GM18870 (cell line): Measurements from ENCODE around the gene RNLS.

Source experiments
- ATAC-seq: cut with Tn5 transposase; IDR thresholded peaks from one replicate; pipeline ENCODE4 v1.9.1; 2021; ENCODE audit warnings: moderate library complexity; ENCODE audit not compliant: unreplicated experiment

Gene RNLS

GRCh38 chr10:88239212-88239611 is 343.9 kb downstream of the RNLS start:
- ATAC-seq = no peak

- ATAC-seq = no peak
Measured at GRCh38 chr10:88238615-88238914, 344.6 kb downstream of the RNLS start.

DNA sequence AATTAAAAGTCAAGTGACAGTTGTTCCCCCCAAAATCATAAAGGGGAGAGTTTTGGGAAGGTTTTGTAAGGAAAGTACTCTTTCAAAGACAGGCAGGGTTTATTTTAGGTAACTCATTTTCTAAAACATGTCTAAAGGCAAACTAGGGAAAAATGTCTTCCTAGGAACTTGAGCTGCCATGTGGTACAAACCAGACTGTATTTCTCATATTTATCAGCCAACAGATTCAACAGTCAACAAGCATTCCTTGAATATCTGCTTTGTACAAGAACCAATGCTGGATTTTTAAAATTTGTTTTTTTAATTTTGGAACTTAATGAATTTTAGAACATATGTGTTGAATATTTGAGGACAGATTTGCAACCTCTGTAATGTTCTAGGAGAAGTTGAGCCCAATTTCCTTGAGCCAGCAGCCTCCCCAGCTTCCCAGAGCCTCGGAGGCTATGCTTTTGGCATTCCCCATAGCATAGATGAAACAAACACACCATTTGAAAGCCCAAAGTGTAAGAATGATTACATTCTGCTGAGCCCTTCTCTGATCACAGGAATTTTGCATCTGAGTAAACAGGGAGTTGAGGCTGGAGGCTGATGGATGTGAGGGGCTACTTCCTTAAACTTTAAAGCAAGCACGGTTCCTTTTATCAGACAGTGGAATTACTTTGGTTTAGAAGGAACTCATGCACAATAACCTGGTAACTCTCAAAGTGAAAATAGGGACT is 345.1 kb downstream of the RNLS start:
- ATAC-seq = no peak

DNA sequence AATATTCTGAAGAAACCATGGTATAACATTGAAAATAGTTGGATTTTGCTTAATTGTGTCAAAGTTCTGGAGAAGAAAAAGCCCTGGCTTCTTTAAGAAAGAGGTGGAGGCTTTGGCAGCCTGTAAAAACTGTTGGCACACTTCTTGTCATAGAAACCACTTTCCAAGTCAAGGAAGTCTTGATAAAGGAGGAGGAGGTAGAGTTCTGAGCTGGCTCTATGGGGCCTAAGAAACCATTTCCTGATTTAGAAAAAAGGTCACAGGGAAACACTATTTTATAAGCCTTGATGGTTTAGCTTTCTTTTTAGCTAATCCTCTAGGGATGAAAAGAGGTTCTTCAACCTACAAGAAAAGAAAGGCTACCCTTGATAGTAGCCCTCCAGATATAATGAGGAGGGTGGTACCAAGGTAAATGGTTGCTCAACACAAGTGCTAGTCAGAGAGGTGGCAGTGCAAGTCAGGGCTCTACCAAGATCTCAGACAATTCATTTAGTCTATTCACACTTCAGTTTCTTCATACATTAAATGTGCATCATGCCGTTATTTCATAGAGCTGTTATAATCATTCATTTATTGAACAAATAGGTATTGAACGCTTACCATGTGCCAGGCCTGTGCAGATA is 346.9 kb downstream of the RNLS start:
- no peak for ATAC-seq

GRCh38 chr10:88234297-88234696 is 348.8 kb downstream of the RNLS start:
- ATAC-seq = no peak

- no peak for ATAC-seq
Measured at GRCh38 chr10:88233870-88234269, 349.2 kb downstream of the RNLS start.

DNA sequence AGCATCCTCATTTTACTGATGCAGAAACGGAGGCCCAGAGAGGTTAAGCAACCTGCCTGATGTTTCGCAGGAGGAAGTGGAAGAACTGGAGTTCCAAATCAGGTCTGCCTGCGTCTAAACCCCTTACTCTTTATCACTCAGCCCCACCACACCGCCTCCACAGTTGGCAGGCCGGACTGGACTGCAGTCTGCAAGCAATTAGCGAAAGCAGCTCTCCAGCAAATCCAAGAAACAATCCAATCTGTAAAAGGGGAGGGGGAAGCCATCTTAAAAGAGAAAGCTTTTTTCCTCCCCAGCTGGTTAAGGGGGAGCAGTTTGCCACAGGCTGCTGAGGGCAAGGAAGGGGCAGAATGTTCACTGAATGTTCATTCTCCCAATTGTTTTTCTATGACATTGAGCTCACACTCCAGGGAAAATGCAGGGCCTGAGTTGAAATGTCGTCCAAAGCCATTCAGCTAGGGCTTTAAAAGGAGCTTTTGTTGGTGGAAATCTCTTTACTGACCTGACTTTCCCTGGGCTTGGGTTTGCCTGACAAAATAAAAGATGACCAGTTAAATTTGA is 350.1 kb downstream of the RNLS start:
- no peak for ATAC-seq

GRCh38 chr10:88232029-88232895 is 350.9 kb downstream of the RNLS start:
- no peak for ATAC-seq

GRCh38 chr10:88230251-88230650 is 352.9 kb downstream of the RNLS start:
- ATAC-seq = no peak

GRCh38 chr10:88228130-88228529 is 355.0 kb downstream of the RNLS start:
- no peak for ATAC-seq

DNA sequence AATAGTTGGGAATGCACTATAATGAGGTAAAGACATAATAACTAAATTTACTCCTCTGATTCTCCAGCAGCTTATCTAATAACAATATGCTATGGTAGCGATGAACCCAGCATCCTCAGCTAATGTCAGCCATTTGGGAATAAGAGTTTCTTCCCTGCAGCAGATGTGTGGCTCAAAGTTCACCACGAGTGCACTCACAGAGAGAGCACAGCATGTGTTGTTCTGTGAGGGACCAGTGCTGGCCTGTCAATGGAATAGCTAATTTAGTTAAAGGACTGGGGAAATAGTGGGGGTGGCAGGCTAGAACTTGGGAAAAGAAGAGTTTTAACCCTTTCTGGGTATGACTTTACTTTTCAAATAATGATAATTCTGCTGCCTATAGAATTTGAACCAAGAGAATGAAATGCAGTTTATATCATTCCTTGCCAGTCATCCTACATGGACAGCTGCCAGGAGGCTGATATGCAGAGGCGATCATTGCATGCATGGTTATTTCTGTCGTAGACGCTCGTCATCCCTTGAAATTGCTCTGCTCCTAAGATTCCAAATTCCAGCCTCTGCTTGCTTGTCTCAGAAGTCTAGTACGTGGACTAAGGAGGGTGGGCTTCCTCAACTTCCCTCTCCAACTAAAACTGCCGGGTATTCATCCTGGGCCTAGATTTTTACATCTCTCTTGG is 355.6 kb downstream of the RNLS start:
- no peak for ATAC-seq

DNA sequence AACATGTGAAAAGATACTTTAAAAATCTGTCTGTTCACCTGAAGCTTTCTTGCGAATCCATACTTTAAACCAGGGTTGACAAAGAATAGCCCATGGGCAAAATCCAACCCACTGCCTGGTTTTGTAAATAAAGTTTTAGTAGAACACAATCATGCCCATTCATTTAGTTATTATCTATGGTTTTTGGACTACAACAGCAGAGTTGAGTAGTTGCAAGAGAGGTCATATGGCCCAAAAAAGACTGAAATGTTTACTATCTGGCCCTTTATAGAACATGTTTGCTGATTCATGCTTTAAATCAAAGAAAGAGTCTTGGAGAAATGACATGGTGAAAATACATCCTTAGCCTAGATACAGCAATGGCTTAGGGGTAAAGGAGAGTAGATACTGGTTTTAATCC is 356.2 kb downstream of the RNLS start:
- ATAC-seq = no peak

- ATAC-seq = no peak
Measured at GRCh38 chr10:88226071-88226659, 357.0 kb downstream of the RNLS start.
